Mesodermal cell (in vitro differentiated cells): ENCODE results near the gene SMIM1.

Source experiments
- H3K27ac ChIP-seq: 2 replicates; pipeline ENCODE4 v1.7.0; 2013; ENCODE audit warnings: mild to moderate bottlenecking, low read depth, low read length, moderate library complexity; ENCODE audit not compliant: severe bottlenecking
- H3K36me3 ChIP-seq: 2 replicates; pipeline ENCODE4 v1.7.1; 2013; ENCODE audit warnings: mild to moderate bottlenecking, low read length, moderate library complexity; ENCODE audit not compliant: control insufficient read depth, insufficient read depth
- H3K4me1 ChIP-seq: one replicate; pipeline ENCODE4 v1.7.1; 2013; ENCODE audit warnings: mild to moderate bottlenecking, low read length; ENCODE audit not compliant: insufficient read depth, control insufficient read depth, poor library complexity, severe bottlenecking
- H3K4me3 ChIP-seq: 2 replicates; pipeline ENCODE4 v1.7.0; 2013; ENCODE audit warnings: low read length, control low read depth, mild to moderate bottlenecking; ENCODE audit not compliant: insufficient read depth, poor library complexity, severe bottlenecking; ENCODE audit errors: extremely low read depth
- H3K9me3 ChIP-seq: 2 replicates; pipeline ENCODE4 v1.7.1; 2013; ENCODE audit warnings: mild to moderate bottlenecking, low read length, moderate library complexity; ENCODE audit not compliant: control insufficient read depth
- WGBS, 2 experiments: methylation state at CpG; one replicate each; pipeline ENCODE4 v1.1.5; 2013; ENCODE audit warnings: missing lambda C conversion rate in 2 of 2; ENCODE audit not compliant: insufficient coverage in 2 of 2; 5-methylcytosine and 5-hydroxymethylcytosine counted together

SMIM1 gene

GRCh38 chr1:3779265-3779911, 6.8 kb downstream of the SMIM1 start:
- H3K36me3 ChIP-seq = peaks cover 54% of the 10 kb centered on the region
- H3K4me1 ChIP-seq = peaks cover 17% of the 10 kb centered on the region
- H3K9me3 ChIP-seq = no peaks in the 10 kb centered on the region

DNA sequence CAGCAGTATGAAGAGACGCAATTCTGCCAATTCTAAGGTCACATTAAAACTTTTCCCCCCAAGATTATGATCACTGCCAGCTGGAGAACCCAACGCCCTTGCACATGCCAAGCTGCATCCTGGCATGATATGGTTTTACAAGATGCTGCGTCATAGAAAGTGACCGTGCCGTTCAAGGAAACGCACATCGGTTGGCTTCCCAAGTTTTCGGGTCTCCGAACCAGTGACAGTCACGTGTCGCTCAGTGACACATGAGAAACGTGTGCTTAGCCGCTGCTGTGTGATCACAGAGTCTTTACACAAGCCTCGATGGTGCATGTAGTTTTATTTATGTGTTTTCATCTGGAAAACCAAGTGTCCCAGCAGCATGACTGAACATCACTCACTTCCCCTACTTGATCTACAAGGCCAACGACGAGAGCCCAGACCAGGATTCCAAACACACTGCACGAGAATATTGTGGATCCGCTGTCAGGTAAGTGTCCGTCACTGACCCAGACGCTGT, 7.4 kb downstream of the SMIM1 start:
- WGBS, 2 experiments = 95% methylated on average over 19 of the region's 20 CpGs
- H3K9me3 ChIP-seq = no peaks in the 10 kb centered on the region
- peaks cover 60% of the 10 kb centered on the region for H3K36me3 ChIP-seq
- no peak overlapping the region for H3K4me3 ChIP-seq
- H3K4me1 ChIP-seq = peaks cover 14% of the 10 kb centered on the region
- no peak overlapping the region for H3K27ac ChIP-seq

More at GRCh38 chr1:3779265-3779911, 6.8 kb downstream of the SMIM1 start:
- Histone ChIP-seq H3K4me3 (no peak overlapping the region), H3K27ac (no peak overlapping the region)
- WGBS, 2 experiments = 95% methylated on average over 18 to 23 of the region's 23 CpGs

DNA sequence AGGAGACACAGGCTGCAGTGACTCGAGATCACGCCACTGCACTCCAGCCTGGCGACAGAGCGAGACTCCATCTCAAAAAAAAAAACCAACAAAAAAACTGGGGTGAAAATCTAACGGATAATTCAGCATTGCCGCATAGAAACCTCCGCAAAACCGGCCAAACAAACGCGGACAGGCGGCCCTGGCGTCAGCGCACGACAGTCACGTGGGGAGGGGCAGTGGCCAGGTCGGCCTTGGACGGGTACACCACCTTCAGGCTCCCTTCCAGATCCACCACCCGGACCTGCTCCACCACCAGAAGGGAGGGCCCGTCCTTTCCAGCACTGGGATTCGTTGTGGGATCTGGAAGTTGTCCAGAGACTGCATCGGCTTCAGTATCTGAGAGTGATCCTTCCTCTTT, 8.4 kb downstream of the SMIM1 start:
- Histone ChIP-seq H3K4me3 (no peak overlapping the region), H3K36me3 (peaks cover 68% of the 10 kb centered on the region), H3K9me3 (no peaks in the 10 kb centered on the region), H3K4me1 (peaks cover 4% of the 10 kb centered on the region), H3K27ac (no peak overlapping the region)
- 96 to 98% methylated on average over 18 of the region's 21 CpGs for WGBS, 2 experiments

- WGBS, 2 experiments = 93 to 98% methylated on average over 20 to 27 of the region's 30 CpGs
- Histone ChIP-seq H3K4me1 (no peaks in the 10 kb centered on the region), H3K9me3 (no peaks in the 10 kb centered on the region), H3K36me3 (peaks cover 91% of the 10 kb centered on the region), H3K27ac (no peak overlapping the region), H3K4me3 (no peak overlapping the region)
Observed at GRCh38 chr1:3783651-3784474, 11.3 kb downstream of the SMIM1 start.

DNA sequence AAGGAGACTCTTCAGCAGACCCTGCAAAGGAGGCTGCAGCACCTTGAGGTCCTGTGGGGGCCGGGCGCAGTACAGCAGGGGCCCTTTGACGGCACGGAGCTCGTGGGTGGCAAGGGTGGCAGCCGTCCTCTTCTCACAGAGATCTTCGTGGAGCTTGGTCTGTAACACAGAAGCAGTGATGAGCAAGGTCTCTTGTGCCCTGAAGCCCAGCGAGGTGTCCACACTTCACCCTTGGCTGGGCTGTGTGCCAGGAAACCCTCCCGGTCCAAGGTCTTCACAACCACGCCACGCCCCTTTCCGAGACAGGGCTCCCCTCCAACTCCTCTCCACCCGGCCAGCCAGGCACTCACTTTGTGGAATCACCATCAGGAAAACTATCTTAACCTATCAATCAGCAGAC, 12.5 kb downstream of the SMIM1 start:
- 92 to 96% methylated on average over 12 to 13 of the region's 13 CpGs for WGBS, 2 experiments
- no peaks in the 10 kb centered on the region for H3K4me1 ChIP-seq
- no peak overlapping the region for H3K4me3 ChIP-seq
- peaks cover 85% of the 10 kb centered on the region for H3K36me3 ChIP-seq
- no peak overlapping the region for H3K27ac ChIP-seq
- no peaks in the 10 kb centered on the region for H3K9me3 ChIP-seq

DNA sequence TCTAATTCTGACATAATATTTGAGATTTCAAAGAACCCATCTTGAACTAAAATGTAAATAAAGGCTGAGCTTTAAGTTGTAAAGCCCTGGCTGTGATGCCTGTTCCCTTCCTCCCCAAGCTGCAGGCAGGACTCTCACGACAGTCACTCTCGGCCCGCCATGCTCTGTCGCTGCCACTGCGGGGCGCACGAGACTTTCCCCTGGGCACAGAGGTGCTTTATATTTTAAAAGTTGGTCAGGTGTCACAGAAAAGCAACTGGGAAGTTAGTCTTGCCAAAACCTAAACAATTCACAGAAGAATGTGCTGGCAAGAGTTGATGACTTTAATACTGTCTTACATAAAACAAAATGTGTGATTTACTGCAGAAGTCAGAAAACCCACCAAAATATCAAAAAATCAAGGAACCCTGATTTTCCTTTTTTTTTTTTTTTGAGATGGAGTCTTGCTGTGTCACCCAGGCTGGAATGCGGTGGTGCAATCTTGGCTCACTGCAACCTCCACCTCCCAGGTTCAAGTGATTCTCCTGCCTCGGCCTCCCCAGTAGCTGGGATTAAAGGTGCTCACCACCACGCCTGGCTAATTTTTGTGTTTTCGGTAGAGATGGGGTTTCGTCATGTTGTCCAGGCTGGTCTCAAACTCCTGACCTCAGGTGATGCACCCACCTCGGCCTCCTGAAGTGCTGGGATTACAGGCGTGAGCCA, 13.1 kb downstream of the SMIM1 start:
- 78 to 82% methylated on average over 9 to 10 of the region's 14 CpGs for WGBS, 2 experiments
- no peak overlapping the region for H3K27ac ChIP-seq
- no peaks in the 10 kb centered on the region for H3K9me3 ChIP-seq
- H3K36me3 ChIP-seq = peaks cover 80% of the 10 kb centered on the region
- no peaks in the 10 kb centered on the region for H3K4me1 ChIP-seq
- H3K4me3 ChIP-seq = no peak overlapping the region

DNA sequence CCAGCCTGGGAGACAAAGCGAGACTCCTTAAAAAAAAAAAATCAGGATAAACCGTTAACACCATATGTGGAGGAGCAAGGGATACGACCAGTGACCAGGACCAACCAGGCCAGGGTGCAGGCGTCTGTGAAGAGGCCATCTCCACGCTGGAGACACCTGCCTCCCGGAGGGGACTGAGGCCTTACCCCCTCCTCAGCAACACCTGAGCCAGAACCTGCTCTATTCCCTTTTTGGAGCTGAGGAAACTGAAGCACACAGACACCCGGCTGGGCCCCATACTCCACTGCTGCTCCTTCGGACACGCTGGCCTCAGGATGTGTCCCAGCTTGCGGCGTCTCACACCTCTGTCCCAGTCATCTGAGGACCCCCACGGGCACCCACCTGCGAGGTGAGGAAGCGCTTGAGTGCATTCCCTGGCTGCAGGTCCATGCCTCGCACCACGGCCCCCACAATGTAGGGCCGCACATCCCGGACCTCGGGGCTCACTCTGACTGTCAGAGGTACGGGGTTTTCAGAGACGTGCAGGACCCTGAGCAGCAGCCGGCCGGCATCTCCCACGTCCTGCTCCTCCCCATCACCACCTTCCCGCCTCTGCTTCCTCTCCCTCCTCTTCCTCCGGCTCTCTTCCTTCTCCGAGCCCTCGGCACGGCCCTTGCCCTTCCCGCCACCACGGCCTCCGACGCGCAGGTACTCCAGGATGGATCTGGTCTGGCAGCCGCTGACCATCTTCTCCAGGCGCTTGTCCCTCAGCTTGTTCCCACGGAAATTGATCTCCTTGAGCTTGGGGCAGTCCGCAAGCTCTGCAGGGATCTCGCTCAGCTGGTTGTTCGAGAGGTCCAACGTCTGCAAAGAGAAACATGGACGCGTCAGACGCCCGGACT, 14.2 kb downstream of the SMIM1 start:
- peaks cover 69% of the 10 kb centered on the region for H3K36me3 ChIP-seq
- WGBS, 2 experiments = 95 to 98% methylated on average over 45 of the region's 45 CpGs
- H3K4me1 ChIP-seq = no peaks in the 10 kb centered on the region
- H3K9me3 ChIP-seq = no peaks in the 10 kb centered on the region
- no peak overlapping the region for H3K4me3 ChIP-seq
- H3K27ac ChIP-seq = no peak overlapping the region

- H3K4me3 ChIP-seq = no peak overlapping the region
- H3K27ac ChIP-seq = no peak overlapping the region
- WGBS, 2 experiments = 79 to 86% methylated on average over 3 to 5 of the region's 10 CpGs
- H3K4me1 ChIP-seq = no peaks in the 10 kb centered on the region
- H3K9me3 ChIP-seq = no peaks in the 10 kb centered on the region
- H3K36me3 ChIP-seq = peaks cover 67% of the 10 kb centered on the region
Observed at GRCh38 chr1:3787349-3787715, 14.8 kb downstream of the SMIM1 start.

DNA sequence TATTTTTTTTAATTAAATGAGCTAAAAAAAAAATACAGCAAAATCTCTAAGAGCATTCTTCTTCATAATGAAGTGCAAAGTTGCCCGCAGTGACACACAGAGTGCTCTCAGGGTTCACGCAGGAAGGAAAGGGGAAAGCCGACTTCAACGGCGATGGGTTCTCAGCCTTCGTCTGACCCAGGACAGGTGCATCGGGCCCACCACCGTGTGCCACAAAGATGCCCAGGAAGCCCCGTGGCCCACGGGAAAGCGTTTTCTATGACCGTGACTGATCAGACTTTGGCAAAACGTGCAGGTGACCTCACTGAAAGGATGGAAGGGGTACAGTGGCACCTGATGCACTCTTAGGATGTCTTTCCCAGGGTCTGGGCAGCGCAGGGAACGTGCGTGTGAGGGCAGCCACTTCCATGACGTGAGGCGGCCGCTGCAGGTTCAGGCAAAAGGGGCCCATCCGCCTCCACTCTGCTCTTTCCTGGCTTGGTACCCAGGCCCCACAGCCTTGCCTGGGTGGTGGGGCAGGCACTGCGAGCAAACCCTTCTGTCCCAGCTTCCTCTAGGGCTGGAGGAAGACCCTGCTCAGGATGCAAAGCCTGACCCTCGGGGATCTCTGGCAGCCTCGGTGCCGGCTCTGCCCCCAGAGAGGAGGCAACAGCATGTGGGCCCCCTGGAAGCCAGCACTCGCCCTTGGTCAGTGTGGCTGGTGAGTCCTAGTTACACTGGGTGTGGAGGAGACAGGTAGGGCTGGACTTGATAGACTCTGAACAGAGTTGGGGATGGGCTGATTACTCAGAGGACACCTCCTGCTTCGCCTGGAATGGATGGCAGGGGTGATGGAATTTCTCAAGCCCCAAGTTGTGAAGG, 15.4 kb downstream of the SMIM1 start:
- H3K27ac ChIP-seq = no peak overlapping the region

More for the DNA sequence above, 15.4 kb downstream of the SMIM1 start:
- no peaks in the 10 kb centered on the region for H3K4me1 ChIP-seq
- no peaks in the 10 kb centered on the region for H3K9me3 ChIP-seq
- no peak overlapping the region for H3K4me3 ChIP-seq
- H3K36me3 ChIP-seq = peaks cover 65% of the 10 kb centered on the region
- 96 to 97% methylated on average over 26 of the region's 26 CpGs for WGBS, 2 experiments
